Endothelial cell of umbilical vein (primary cell): ENCODE data around the gene ATP13A3. TPM values are rescaled to one million over a fixed set of nuclear protein-coding genes. Genes with fewer than 3 reads are reported as not detected.

Experiments used
- BruUV-seq: library from RNA; stranded (reverse); fragments of 400-500 nt; replicated peaks from 2 replicates; lab custom pipeline; 2021; lab: Mats Ljungman, UMichigan
- CTCF ChIA-PET: fragments of 300-600, 350-600 bp; sonication (Branson Sonifier 250); formaldehyde crosslinking; loops from one replicate; lab custom pipeline; 2021; ENCODE audit warnings: antibody characterized with exemption, inconsistent platforms; lab: Charles Lee
- POLR2A ChIA-PET: fragments of 300-600, 350-600 bp; sonication (Branson Sonifier 250); formaldehyde crosslinking; loops from one replicate; lab custom pipeline; 2021; ENCODE audit warnings: antibody characterized with exemption, inconsistent platforms; lab: Charles Lee
- DNase-seq: peaks from one replicate; pipeline ENCODE4 v3.0.0-alpha.2; 2011; ENCODE audit warnings: low read depth, low spot score
- FAIRE-seq: peaks from 2 replicates; lab custom pipeline; 2011; peaks lifted over from hg19 to GRCh38; lab: Jason Lieb, UNC
- H2AFZ ChIP-seq: 2 replicates; pipeline ENCODE4 v1.6.0; 2012; ENCODE audit warnings: low read depth, low read length, control low read depth, inconsistent platforms
- H3K27ac ChIP-seq: 2 replicates; pipeline ENCODE4 v1.5.1; 2011; ENCODE audit warnings: low read depth, mild to moderate bottlenecking, control low read depth, low read length, moderate library complexity; ENCODE audit not compliant: insufficient read depth
- H3K27me3 ChIP-seq, 2 experiments: 2 replicates each; pipeline versions ENCODE4 v1.6.0 to v1.6.1; 2011; ENCODE audit warnings: low read length in 2 of 2, mixed read lengths in 1 of 2; ENCODE audit not compliant: control insufficient read depth in 2 of 2, insufficient read depth in 2 of 2
- H3K36me3 ChIP-seq, 2 experiments: 2 replicates in 1 of 2; 3 replicates in 1 of 2; pipeline ENCODE4 v1.5.1; 2011; ENCODE audit warnings: low read length in 2 of 2, mild to moderate bottlenecking in 1 of 2, moderate library complexity in 1 of 2; ENCODE audit not compliant: control insufficient read depth in 2 of 2, insufficient read depth in 2 of 2; ENCODE audit errors: extremely low read depth in 1 of 2
- H3K4me1 ChIP-seq: 3 replicates; pipeline ENCODE4 v1.5.1; 2011; ENCODE audit warnings: mild to moderate bottlenecking, low read length; ENCODE audit not compliant: control insufficient read depth, insufficient read depth; ENCODE audit errors: extremely low read depth
- H3K4me2 ChIP-seq: 2 replicates; pipeline ENCODE4 v1.6.1; 2011; ENCODE audit warnings: low read length, control low read depth, mixed read lengths; ENCODE audit not compliant: insufficient read depth
- H3K4me3 ChIP-seq, 3 experiments: fragments of 200-600 bp in 1 of 3; sonication (generic), shearing (Covaris generic) in 1 of 3; replicated peaks in 1 of 3; 2 replicates each; pipeline ENCODE4 v1.5.1; 2011 to 2016; ENCODE audit warnings: control low read depth in 3 of 3, low read length in 3 of 3, mild to moderate bottlenecking in 2 of 3, inconsistent platforms in 1 of 3, low read depth in 1 of 3, moderate library complexity in 1 of 3; ENCODE audit not compliant: insufficient read depth in 1 of 3
- H3K79me2 ChIP-seq: 2 replicates; pipeline ENCODE4 v1.6.0; 2012; ENCODE audit warnings: low read length, inconsistent platforms; ENCODE audit not compliant: control insufficient read depth, insufficient read depth
- H3K9ac ChIP-seq: replicated peaks from 2 replicates; pipeline ENCODE3; 2011; ENCODE audit warnings: low read length, control low read depth; ENCODE audit not compliant: insufficient read depth; ENCODE audit errors: extremely low read depth
- H3K9me1 ChIP-seq: replicated peaks from 3 replicates; pipeline ENCODE4 v1.6.0; 2011; ENCODE audit warnings: mild to moderate bottlenecking, low read length; ENCODE audit not compliant: control insufficient read depth, insufficient read depth; ENCODE audit errors: extremely low read depth
- H3K9me3 ChIP-seq: replicated peaks from 2 replicates; pipeline ENCODE4 v1.5.1; 2012; ENCODE audit warnings: low read length, inconsistent platforms; ENCODE audit not compliant: control insufficient read depth, insufficient read depth
- H4K20me1 ChIP-seq: replicated peaks from 2 replicates; pipeline ENCODE3; 2011; ENCODE audit warnings: mild to moderate bottlenecking, low read length; ENCODE audit not compliant: control insufficient read depth, insufficient read depth; ENCODE audit errors: extremely low read depth
- EZH2 ChIP-seq: IDR thresholded peaks from 2 replicates; pipeline ENCODE4 v1.6.1; 2012; ENCODE audit warnings: borderline replicate concordance, low read depth, mild to moderate bottlenecking, moderate library complexity, low read length, inconsistent platforms; ENCODE audit not compliant: severe bottlenecking
- FOS ChIP-seq: IDR thresholded peaks from 2 replicates; pipeline ENCODE4 v1.6.1; 2011; ENCODE audit warnings: mild to moderate bottlenecking, low read length, moderate library complexity, borderline replicate concordance; ENCODE audit not compliant: insufficient read depth
- GATA2 ChIP-seq: IDR thresholded peaks from 2 replicates; pipeline ENCODE4 v1.7.0; 2011; ENCODE audit warnings: low read depth, mild to moderate bottlenecking, moderate library complexity, mixed read lengths, low read length; ENCODE audit not compliant: insufficient read length, insufficient read depth
- JUN ChIP-seq: IDR thresholded peaks from 2 replicates; pipeline ENCODE4 v1.6.1; 2011; ENCODE audit warnings: borderline replicate concordance, low read depth; ENCODE audit not compliant: insufficient read length, insufficient read depth
- MYC ChIP-seq: IDR thresholded peaks from one replicate; pipeline ENCODE4 v1.6.1; 2011; ENCODE audit warnings: mild to moderate bottlenecking, low read depth, low read length
- POLR2A ChIP-seq: IDR thresholded peaks from 2 replicates; pipeline ENCODE4 v1.6.1; 2012; ENCODE audit warnings: low read depth, mild to moderate bottlenecking, control low read depth, low read length
- POLR2AphosphoS5 ChIP-seq: IDR thresholded peaks from 2 replicates; pipeline ENCODE4 v1.6.1; 2012; ENCODE audit warnings: low read depth, mild to moderate bottlenecking, control low read depth, low read length, moderate library complexity; ENCODE audit not compliant: insufficient read depth
- dilution Hi-C: fragments of 300-500 bp; cut with MboI; formaldehyde crosslinking; loops from one replicate; pipeline ENCODE4 v1.15.0; 2019; ENCODE audit warnings: low sequenced_read_pairs; ENCODE audit not compliant: extremely low pct_ligation_motif_present
- intact Hi-C: fragments of 100-400 bp; cut with micrococcal nuclease; formaldehyde crosslinking; loops from one replicate; pipeline ENCODE4 v1.10.0; 2022
- polyA plus RNA-seq, 4 experiments: library from polyadenylated mRNA; depleted of rRNA in 3 of 4; stranded (reverse) in 3 of 4; unstranded in 1 of 4; fragments of >200 nt; gene quantifications; 2 replicates each; pipeline versions ENCODE4 v1.2.1 to v1.2.3, GENCODE V29; 2011 to 2012; ENCODE audit warnings: missing spikeins in 1 of 4
- total RNA-seq: library from RNA; stranded (reverse); gene quantifications from 2 replicates; pipeline ENCODE4 v1.2.3, GENCODE V29; 2021
- TF ChIP-seq, protein P1 (sequence below): IDR thresholded peaks from 2 replicates; pipeline ENCODE4 v1.6.1; 2011; ENCODE audit not compliant: insufficient read depth, insufficient read length
- TF ChIP-seq, protein P2 (sequence below), 2 donors: IDR thresholded peaks; 1 replicate in 1 of 2; 2 replicates in 1 of 2; pipeline ENCODE4 v1.5.1; 2011; ENCODE audit warnings: low read length in 2 of 2, mild to moderate bottlenecking in 2 of 2, moderate library complexity in 2 of 2, control low read depth in 1 of 2, inconsistent platforms in 1 of 2, low read depth in 1 of 2; ENCODE audit not compliant: insufficient read depth in 1 of 2; ENCODE audit errors: extremely low read depth in 1 of 2

Gene ATP13A3
- total and polyA plus RNA-seq, 2 donors (not counting 3 experiments of a cell fraction or from before 2014, with no cell fraction given): 12.0 to 59.0 TPM

- CTCF ChIA-PET: interaction anchor here (1.1 to 1.3 kb wide), 2 partner anchors 15 to 90 kb away, joined by 3 to 6 read pairs; no protein-coding TSS in a partner anchor
- H3K27me3 ChIP-seq: no peaks in the 10 kb centered on the region
- no peak for FAIRE-seq
Observed at GRCh38 chr3:194504861-194505260, 18.1 kb upstream of the ATP13A3 start.

More at GRCh38 chr3:194504861-194505260, 18.1 kb upstream of the ATP13A3 start:
- no peaks in the 10 kb centered on the region for H3K36me3 ChIP-seq
- dilution Hi-C loops (no loop called here), intact Hi-C loops (loop anchor here (1.0 kb wide), 1 partner anchor 9 kb away; no protein-coding TSS in a partner anchor)
- H3K27ac ChIP-seq: no peak overlapping the region
- H2AFZ ChIP-seq: no peak overlapping the region
- TF ChIP-seq POLR2AphosphoS5: no peak
- no peak for TF ChIP-seq FOS
- TF ChIP-seq MYC: no peak
- TF ChIP-seq POLR2A: no peak
- TF ChIP-seq EZH2: no peak
- no peak for TF ChIP-seq JUN
- TF ChIP-seq, protein P1, sequence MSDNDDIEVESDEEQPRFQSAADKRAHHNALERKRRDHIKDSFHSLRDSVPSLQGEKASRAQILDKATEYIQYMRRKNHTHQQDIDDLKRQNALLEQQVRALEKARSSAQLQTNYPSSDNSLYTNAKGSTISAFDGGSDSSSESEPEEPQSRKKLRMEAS: no peak
- no peak for TF ChIP-seq GATA2
- TF ChIP-seq, protein P2, sequence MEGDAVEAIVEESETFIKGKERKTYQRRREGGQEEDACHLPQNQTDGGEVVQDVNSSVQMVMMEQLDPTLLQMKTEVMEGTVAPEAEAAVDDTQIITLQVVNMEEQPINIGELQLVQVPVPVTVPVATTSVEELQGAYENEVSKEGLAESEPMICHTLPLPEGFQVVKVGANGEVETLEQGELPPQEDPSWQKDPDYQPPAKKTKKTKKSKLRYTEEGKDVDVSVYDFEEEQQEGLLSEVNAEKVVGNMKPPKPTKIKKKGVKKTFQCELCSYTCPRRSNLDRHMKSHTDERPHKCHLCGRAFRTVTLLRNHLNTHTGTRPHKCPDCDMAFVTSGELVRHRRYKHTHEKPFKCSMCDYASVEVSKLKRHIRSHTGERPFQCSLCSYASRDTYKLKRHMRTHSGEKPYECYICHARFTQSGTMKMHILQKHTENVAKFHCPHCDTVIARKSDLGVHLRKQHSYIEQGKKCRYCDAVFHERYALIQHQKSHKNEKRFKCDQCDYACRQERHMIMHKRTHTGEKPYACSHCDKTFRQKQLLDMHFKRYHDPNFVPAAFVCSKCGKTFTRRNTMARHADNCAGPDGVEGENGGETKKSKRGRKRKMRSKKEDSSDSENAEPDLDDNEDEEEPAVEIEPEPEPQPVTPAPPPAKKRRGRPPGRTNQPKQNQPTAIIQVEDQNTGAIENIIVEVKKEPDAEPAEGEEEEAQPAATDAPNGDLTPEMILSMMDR (IDR thresholded peaks at IDR 0.05; ENCODE audit: extremely low read depth in 1 of 2, insufficient read depth in 1 of 2, low read depth in 1 of 2, low read length in 2 of 2): no peak
- no peak overlapping the region for H3K4me3 ChIP-seq
- no peaks in the 10 kb centered on the region for H3K9me3 ChIP-seq
- no peaks in the 10 kb centered on the region for H3K79me2 ChIP-seq
- H4K20me1 ChIP-seq: no peaks in the 10 kb centered on the region
- H3K9me1 ChIP-seq: no peaks in the 10 kb centered on the region
- H3K4me1 ChIP-seq: no peaks in the 10 kb centered on the region
- H3K4me2 ChIP-seq: no peak overlapping the region
- POLR2A ChIA-PET: no interaction called here
- DNase-seq: no peak
- no TSS peak for BruUV-seq
- H3K9ac ChIP-seq: no peak overlapping the region
